ENCODE data around the gene MYD88. TPM values are rescaled to one million over a fixed set of nuclear protein-coding genes. Genes with fewer than 3 reads are reported as not detected.

MYD88 gene
- total and polyA plus RNA-seq, 7 donors = 27.8 to 74.0 (median 39.7) TPM

- 93 to 94% methylated on average over 2 of the region's 2 CpGs for whole genome bisulfite sequencing, 2 donors
- no peak overlapping the region for H3K4me3 ChIP-seq
- intact Hi-C loops (cut with DNase I) = no loop called here
- no peaks in the 10 kb centered on the region for H3K27me3 ChIP-seq
- no peaks in the 10 kb centered on the region for H3K4me1 ChIP-seq
- H3K27ac ChIP-seq = no peak overlapping the region
- H3K9me3 ChIP-seq = no peaks in the 10 kb centered on the region
- no peak for DNase-seq
- H3K36me3 ChIP-seq = peaks cover 0 to 12% (median 5%) of the 10 kb centered on the region in 4 donors
- TF ChIP-seq, protein P1, sequence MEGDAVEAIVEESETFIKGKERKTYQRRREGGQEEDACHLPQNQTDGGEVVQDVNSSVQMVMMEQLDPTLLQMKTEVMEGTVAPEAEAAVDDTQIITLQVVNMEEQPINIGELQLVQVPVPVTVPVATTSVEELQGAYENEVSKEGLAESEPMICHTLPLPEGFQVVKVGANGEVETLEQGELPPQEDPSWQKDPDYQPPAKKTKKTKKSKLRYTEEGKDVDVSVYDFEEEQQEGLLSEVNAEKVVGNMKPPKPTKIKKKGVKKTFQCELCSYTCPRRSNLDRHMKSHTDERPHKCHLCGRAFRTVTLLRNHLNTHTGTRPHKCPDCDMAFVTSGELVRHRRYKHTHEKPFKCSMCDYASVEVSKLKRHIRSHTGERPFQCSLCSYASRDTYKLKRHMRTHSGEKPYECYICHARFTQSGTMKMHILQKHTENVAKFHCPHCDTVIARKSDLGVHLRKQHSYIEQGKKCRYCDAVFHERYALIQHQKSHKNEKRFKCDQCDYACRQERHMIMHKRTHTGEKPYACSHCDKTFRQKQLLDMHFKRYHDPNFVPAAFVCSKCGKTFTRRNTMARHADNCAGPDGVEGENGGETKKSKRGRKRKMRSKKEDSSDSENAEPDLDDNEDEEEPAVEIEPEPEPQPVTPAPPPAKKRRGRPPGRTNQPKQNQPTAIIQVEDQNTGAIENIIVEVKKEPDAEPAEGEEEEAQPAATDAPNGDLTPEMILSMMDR (IDR thresholded peaks at IDR 0.05) = no peak
- TF ChIP-seq POLR2A (IDR thresholded peaks at IDR 0.05) = no peak
- TF ChIP-seq EP300 (IDR thresholded peaks at IDR 0.05) = no peak
- no peak for TF ChIP-seq POLR2AphosphoS5 (IDR thresholded peaks at IDR 0.05)
Observed at GRCh38 chr3:38146504-38146903, 8.0 kb downstream of the MYD88 start.

- H3K4me1 ChIP-seq = no peaks in the 10 kb centered on the region
- no peak for TF ChIP-seq POLR2A (IDR thresholded peaks at IDR 0.05)
- TF ChIP-seq, protein P1 (IDR thresholded peaks at IDR 0.05) = no peak
- no peak for TF ChIP-seq EP300 (IDR thresholded peaks at IDR 0.05)
- TF ChIP-seq POLR2AphosphoS5 (IDR thresholded peaks at IDR 0.05) = no peak
- H3K4me3 ChIP-seq = no peak overlapping the region
- DNase-seq = no peak
- H3K27me3 ChIP-seq = no peaks in the 10 kb centered on the region
- peaks cover 0 to 3% (median 0%) of the 10 kb centered on the region in 4 donors for H3K36me3 ChIP-seq
- peak overlapping the region in 2 of 4 donors; percentile 24 to 34 for H3K27ac ChIP-seq
- WGBS, 2 donors = 83 to 96% methylated on average over 3 of the region's 3 CpGs
- intact Hi-C loops (cut with DNase I) = no loop called here
- no peaks in the 10 kb centered on the region for H3K9me3 ChIP-seq
Observed at GRCh38 chr3:38147421-38147820, 9.0 kb downstream of the MYD88 start.

- intact Hi-C loops (cut with DNase I) = no loop called here
Observed at GRCh38 chr3:38148311-38148882, 9.9 kb downstream of the MYD88 start.

GRCh38 chr3:38149708-38150107 is 11.2 kb downstream of the MYD88 start:
- Histone ChIP-seq H3K27me3 (no peaks in the 10 kb centered on the region), H3K9me3 (no peaks in the 10 kb centered on the region), H3K4me3 (no peak overlapping the region), H3K36me3 (no peaks in the 10 kb centered on the region), H3K4me1 (no peaks in the 10 kb centered on the region), H3K27ac (peak overlapping the region in 3 of 4 donors; percentile 21 to 31 (median 29))
- intact Hi-C loops (cut with DNase I) = no loop called here
- TF ChIP-seq POLR2A (IDR thresholded peaks at IDR 0.05) = no peak
- no peak for TF ChIP-seq POLR2AphosphoS5 (IDR thresholded peaks at IDR 0.05)
- TF ChIP-seq EP300 (IDR thresholded peaks at IDR 0.05) = no peak
- TF ChIP-seq, protein P1 (IDR thresholded peaks at IDR 0.05) = no peak
- DNase-seq = no peak
- 37 to 40% methylated on average over 3 of the region's 3 CpGs for WGBS, 2 donors

More at GRCh38 chr3:38148311-38148882, 9.9 kb downstream of the MYD88 start:
- no peaks in the 10 kb centered on the region for H3K4me1 ChIP-seq
- H3K36me3 ChIP-seq = no peaks in the 10 kb centered on the region
- WGBS, 2 donors = 71 to 80% methylated on average over 5 of the region's 5 CpGs
- no peaks in the 10 kb centered on the region for H3K9me3 ChIP-seq
- H3K27ac ChIP-seq = peak overlapping the region in 2 of 4 donors; percentile 24 to 34
- no peak for TF ChIP-seq POLR2A (IDR thresholded peaks at IDR 0.05)
- TF ChIP-seq POLR2AphosphoS5 (IDR thresholded peaks at IDR 0.05) = peak in 1 of 4 donors; percentile 14
- no peak for TF ChIP-seq EP300 (IDR thresholded peaks at IDR 0.05)
- TF ChIP-seq, protein P1 (IDR thresholded peaks at IDR 0.05) = no peak
- no peak overlapping the region for H3K4me3 ChIP-seq
- no peaks in the 10 kb centered on the region for H3K27me3 ChIP-seq
- DNase-seq = no peak
